ENCODE data around the gene MAP2K6. TPM values are rescaled to one million over a fixed set of nuclear protein-coding genes. Genes with fewer than 3 reads are reported as not detected.
"Not testable (repeated sequence)": the region's sequence is repeated elsewhere in the genome, so short reads cannot be mapped to it uniquely, and the experiment has no call there.

The MAP2K6 gene
- total RNA-seq, 1 donor from 2014 or later: 10.3 TPM

GRCh38 chr17:69477204-69477902 is 62.9 kb downstream of the MAP2K6 start:
- TF ChIP-seq POLR2A (IDR thresholded peaks at IDR 0.05) (no peak), POLR2AphosphoS5 (IDR thresholded peaks at IDR 0.05; ENCODE audit: insufficient read depth in 1 of 2, low read depth in 1 of 2) (no peak)
- TF ChIP-seq, protein P1, sequence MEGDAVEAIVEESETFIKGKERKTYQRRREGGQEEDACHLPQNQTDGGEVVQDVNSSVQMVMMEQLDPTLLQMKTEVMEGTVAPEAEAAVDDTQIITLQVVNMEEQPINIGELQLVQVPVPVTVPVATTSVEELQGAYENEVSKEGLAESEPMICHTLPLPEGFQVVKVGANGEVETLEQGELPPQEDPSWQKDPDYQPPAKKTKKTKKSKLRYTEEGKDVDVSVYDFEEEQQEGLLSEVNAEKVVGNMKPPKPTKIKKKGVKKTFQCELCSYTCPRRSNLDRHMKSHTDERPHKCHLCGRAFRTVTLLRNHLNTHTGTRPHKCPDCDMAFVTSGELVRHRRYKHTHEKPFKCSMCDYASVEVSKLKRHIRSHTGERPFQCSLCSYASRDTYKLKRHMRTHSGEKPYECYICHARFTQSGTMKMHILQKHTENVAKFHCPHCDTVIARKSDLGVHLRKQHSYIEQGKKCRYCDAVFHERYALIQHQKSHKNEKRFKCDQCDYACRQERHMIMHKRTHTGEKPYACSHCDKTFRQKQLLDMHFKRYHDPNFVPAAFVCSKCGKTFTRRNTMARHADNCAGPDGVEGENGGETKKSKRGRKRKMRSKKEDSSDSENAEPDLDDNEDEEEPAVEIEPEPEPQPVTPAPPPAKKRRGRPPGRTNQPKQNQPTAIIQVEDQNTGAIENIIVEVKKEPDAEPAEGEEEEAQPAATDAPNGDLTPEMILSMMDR (IDR thresholded peaks at IDR 0.05): no peak
- no peak overlapping the region for H3K27ac ChIP-seq
- H3K9me3 ChIP-seq: no peaks in the 10 kb centered on the region
- no peaks in the 10 kb centered on the region for H3K36me3 ChIP-seq
- DNase-seq (ENCODE audit: extremely low spot score in 2 of 2): no peak
- intact Hi-C loops (cut with DNase I): no loop called here
- H3K4me1 ChIP-seq: peaks cover 27% of the 10 kb centered on the region
- H3K27me3 ChIP-seq: no peaks in the 10 kb centered on the region
- H3K4me3 ChIP-seq: no peak overlapping the region

- Histone ChIP-seq H3K4me3 (no peak overlapping the region), H3K27me3 (no peaks in the 10 kb centered on the region), H3K27ac (no peak overlapping the region), H3K9me3 (no peaks in the 10 kb centered on the region), H3K36me3 (no peaks in the 10 kb centered on the region), H3K4me1 (peaks cover 27% of the 10 kb centered on the region)
- intact Hi-C loops (cut with DNase I): no loop called here
- TF ChIP-seq POLR2AphosphoS5 (IDR thresholded peaks at IDR 0.05; ENCODE audit: insufficient read depth in 1 of 2, low read depth in 1 of 2): no peak
- no peak for TF ChIP-seq POLR2A (IDR thresholded peaks at IDR 0.05)
- TF ChIP-seq, protein P1 (IDR thresholded peaks at IDR 0.05): no peak
- no peak for DNase-seq (ENCODE audit: extremely low spot score in 2 of 2)
Measured at GRCh38 chr17:69477903-69478266, 63.4 kb downstream of the MAP2K6 start.

GRCh38 chr17:69478916-69479315 is 64.4 kb downstream of the MAP2K6 start:
- TF ChIP-seq, protein P1 (IDR thresholded peaks at IDR 0.05): no peak
- TF ChIP-seq POLR2AphosphoS5 (IDR thresholded peaks at IDR 0.05; ENCODE audit: insufficient read depth in 1 of 2, low read depth in 1 of 2): no peak
- no peak for TF ChIP-seq POLR2A (IDR thresholded peaks at IDR 0.05)
- Histone ChIP-seq H3K27ac (no peak overlapping the region), H3K36me3 (no peaks in the 10 kb centered on the region)

DNA sequence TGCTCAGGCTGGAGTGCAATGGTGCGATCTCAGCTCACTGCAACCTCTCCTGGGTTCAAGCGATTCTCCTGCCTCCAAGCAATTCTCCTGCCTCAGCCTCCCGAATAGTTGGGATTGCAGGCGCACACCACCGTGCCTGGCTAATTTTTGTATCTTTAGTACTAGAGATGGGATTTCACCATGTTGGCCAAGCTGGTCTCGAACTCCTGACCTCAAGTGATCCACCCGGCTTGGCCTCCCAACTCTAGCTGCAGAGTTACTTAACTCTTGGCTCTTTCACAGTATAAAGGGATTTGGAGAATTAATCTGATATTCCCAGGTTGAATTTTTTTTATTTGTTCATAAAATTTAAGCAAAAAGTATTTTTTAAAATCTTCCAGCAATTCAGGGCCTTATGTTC is 65.3 kb downstream of the MAP2K6 start:
- H3K4me1 ChIP-seq; intact Hi-C loops (cut with DNase I); H3K9me3 ChIP-seq; DNase-seq (ENCODE audit: extremely low spot score in 2 of 2); H3K27ac ChIP-seq; H3K27me3 ChIP-seq; H3K4me3 ChIP-seq; H3K36me3 ChIP-seq: not testable (repeated sequence)

More at GRCh38 chr17:69478916-69479315, 64.4 kb downstream of the MAP2K6 start:
- H3K4me1 ChIP-seq: peaks cover 18% of the 10 kb centered on the region
- no peaks in the 10 kb centered on the region for H3K27me3 ChIP-seq
- no peak for DNase-seq (ENCODE audit: extremely low spot score in 2 of 2)
- no peaks in the 10 kb centered on the region for H3K9me3 ChIP-seq
- no peak overlapping the region for H3K4me3 ChIP-seq
- intact Hi-C loops (cut with DNase I): no loop called here

DNA sequence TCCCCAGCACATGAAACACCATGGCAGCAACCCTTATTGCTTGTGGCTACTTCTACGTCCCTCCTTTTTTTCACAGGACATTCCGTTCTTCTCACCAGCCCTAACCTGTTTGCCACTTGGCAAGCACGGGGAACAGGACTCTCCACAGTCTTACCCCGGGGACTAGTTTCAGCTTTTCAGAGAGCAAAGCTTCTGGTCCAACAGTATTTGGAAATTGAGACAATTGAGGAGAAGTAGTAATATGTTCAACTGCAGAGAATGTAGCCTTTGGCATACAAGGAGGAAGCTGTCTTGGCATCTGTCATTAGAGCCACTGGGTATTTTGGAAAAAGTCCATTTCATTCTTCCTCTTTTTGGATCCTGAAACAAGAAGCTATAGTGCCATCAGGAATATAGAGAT is 65.7 kb downstream of the MAP2K6 start:
- H3K27ac ChIP-seq: no peak overlapping the region
- no peaks in the 10 kb centered on the region for H3K36me3 ChIP-seq
- peaks cover 9% of the 10 kb centered on the region for H3K4me1 ChIP-seq
- intact Hi-C loops (cut with DNase I): no loop called here
- DNase-seq (ENCODE audit: extremely low spot score in 2 of 2): no peak
- TF ChIP-seq POLR2A (IDR thresholded peaks at IDR 0.05): no peak
- peak in 1 of 2 donors; percentile 32 for TF ChIP-seq POLR2AphosphoS5 (IDR thresholded peaks at IDR 0.05; ENCODE audit: insufficient read depth in 1 of 2, low read depth in 1 of 2)
- H3K9me3 ChIP-seq: no peaks in the 10 kb centered on the region
- H3K4me3 ChIP-seq: no peak overlapping the region
- H3K27me3 ChIP-seq: no peaks in the 10 kb centered on the region

- peaks cover under 1% of the 10 kb centered on the region for H3K4me1 ChIP-seq
- no peaks in the 10 kb centered on the region for H3K9me3 ChIP-seq
- H3K4me3 ChIP-seq: peak overlapping the region in 1 of 2 donors; percentile 26
- TF ChIP-seq POLR2A (IDR thresholded peaks at IDR 0.05) (no peak), POLR2AphosphoS5 (IDR thresholded peaks at IDR 0.05; ENCODE audit: insufficient read depth in 1 of 2, low read depth in 1 of 2) (peak in 1 of 2 donors; percentile 19)
- DNase-seq (ENCODE audit: extremely low spot score in 2 of 2): no peak
- H3K36me3 ChIP-seq: no peaks in the 10 kb centered on the region
- no peak overlapping the region for H3K27ac ChIP-seq
- intact Hi-C loops (cut with DNase I): no loop called here
- H3K27me3 ChIP-seq: no peaks in the 10 kb centered on the region
Measured at GRCh38 chr17:69485251-69485661, 70.8 kb downstream of the MAP2K6 start.
